Measurements from ENCODE around the gene PCNA. TPM values are rescaled to one million over a fixed set of nuclear protein-coding genes. Genes with fewer than 3 reads are reported as not detected.

PCNA gene
- total RNA-seq, 4 donors from 2014 or later: 39.4 to 47.0 (median 43.4) TPM

GRCh38 chr20:5065879-5066383 lies 53.8 kb downstream of the PCNA start:
- TF ChIP-seq CTCF (IDR thresholded peaks at IDR 0.05): no peak
- TF ChIP-seq POLR2A (IDR thresholded peaks at IDR 0.05): no peak
- DNase-seq (ENCODE audit: low spot score in 2 of 2): peak; percentile 33 to 87
- H3K4me3 ChIP-seq (ENCODE audit: low read depth, poor library complexity, severe bottlenecking): no peak overlapping the region
- intact Hi-C loops (cut with DNase I; ENCODE audit: low total_unique reads): no loop called here
- 70 to 75% methylated on average over 5 to 10 of the region's 10 CpGs for WGBS, 2 donors

GRCh38 chr20:5065166-5065878 lies 54.4 kb downstream of the PCNA start:
- TF ChIP-seq POLR2A (IDR thresholded peaks at IDR 0.05) (no peak), CTCF (IDR thresholded peaks at IDR 0.05) (no peak)
- intact Hi-C loops (cut with DNase I; ENCODE audit: low total_unique reads): no loop called here
- WGBS, 2 donors: 84 to 95% methylated on average over 7 of the region's 7 CpGs
- no peak overlapping the region for H3K4me3 ChIP-seq (ENCODE audit: low read depth, poor library complexity, severe bottlenecking)
- no peak for DNase-seq (ENCODE audit: low spot score in 2 of 2)

Other genes starting within 250 kb of the PCNA start
- gene SLC23A2, start 118.4 kb downstream of the PCNA start, total RNA-seq: 10 to 100 TPM in 1 of 4 donors, 1 to 10 TPM in 3; 4.6 to 15.2 (median 7.9) TPM
- gene TMEM230, start 6.9 kb downstream of the PCNA start, total RNA-seq: 10 to 100 TPM; 19.7 to 44.0 (median 35.9) TPM
- gene CDS2, start 7.0 kb upstream of the PCNA start, total RNA-seq: 10 to 100 TPM; 12.3 to 16.9 (median 14.7) TPM
- gene PROKR2, start 197.0 kb upstream of the PCNA start, total RNA-seq: not detected

All from lower leg skin (tissue), 4 donors.